Activated CD4-positive, alpha-beta memory T cell treated with anti-CD3 and anti-CD28 coated beads for 36 hours (primary cell): Measurements from ENCODE around the gene ASCL2. TPM values are rescaled to one million over a fixed set of nuclear protein-coding genes. Genes with fewer than 3 reads are reported as not detected.

Experiments
- CTCF ChIA-PET: fragments of 350-600 bp; sonication (Branson Sonifier 250); formaldehyde crosslinking; loops from one replicate; lab custom pipeline; 2021; ENCODE audit warnings: antibody characterized with exemption, inconsistent platforms; lab: Charles Lee
- POLR2A ChIA-PET: fragments of 350-600 bp; sonication (Branson Sonifier 250); formaldehyde crosslinking; loops from one replicate; lab custom pipeline; 2021; ENCODE audit warnings: antibody characterized with exemption; lab: Charles Lee
- DNase-seq: peaks from one replicate; pipeline ENCODE4 v3.0.0-alpha.2; 2020
- H3K27ac Mint-ChIP-seq: one replicate; pipeline ENCODE4 v1.8.0; 2021; ENCODE audit warnings: mixed read lengths
- H3K27me3 Mint-ChIP-seq: one replicate; pipeline ENCODE4 v1.8.0; 2021; ENCODE audit warnings: mixed read lengths
- H3K36me3 Mint-ChIP-seq: one replicate; pipeline ENCODE4 v1.8.0; 2021; ENCODE audit warnings: mixed read lengths
- H3K4me1 Mint-ChIP-seq: one replicate; pipeline ENCODE4 v1.8.0; 2021; ENCODE audit warnings: low read depth, mixed read lengths
- H3K4me3 Mint-ChIP-seq: one replicate; pipeline ENCODE4 v1.8.0; 2021; ENCODE audit warnings: mild to moderate bottlenecking, mixed read lengths
- H3K9me3 Mint-ChIP-seq: one replicate; pipeline ENCODE4 v1.8.0; 2021; ENCODE audit warnings: mixed read lengths
- intact Hi-C: fragments of 100-400 bp; cut with micrococcal nuclease; formaldehyde crosslinking; loops from one replicate; pipeline ENCODE4 v1.15.1; 2023
- total RNA-seq, 2 experiments: library from RNA; stranded (reverse); gene quantifications; one replicate each; pipeline ENCODE4 v1.2.3, GENCODE V29; 2021

The ASCL2 gene
- total RNA-seq, 2 experiments from 2014 or later, result 1.5 to 2.0 TPM

DNA sequence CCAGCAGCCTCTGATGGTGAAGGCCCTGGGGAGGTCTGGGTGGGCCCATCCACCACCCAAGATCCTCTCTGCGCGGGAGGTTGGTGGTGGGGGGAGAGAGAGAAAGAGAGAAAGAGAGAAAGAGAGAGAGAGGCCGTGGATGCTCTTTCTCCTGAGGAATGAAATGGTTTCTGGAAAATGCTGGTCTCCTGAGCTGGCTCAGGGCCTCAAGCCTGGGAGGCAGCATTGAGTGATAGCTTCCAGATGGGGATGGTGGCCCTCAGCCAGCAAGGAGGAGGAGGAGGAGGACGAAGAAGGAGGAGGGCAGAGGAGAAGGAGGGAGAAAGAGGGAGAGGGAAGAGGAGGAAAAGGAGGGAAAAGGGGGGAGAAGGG, 36.0 kb upstream of the ASCL2 start:
- H3K9me3 Mint-ChIP-seq, result no peaks in the 10 kb centered on the region
- CTCF ChIA-PET, result interaction anchor here (0.9 to 7.1 kb wide), 14 partner anchors 38 to 581 kb away, joined by 3 to 340 read pairs (median 8); partner anchors contain the start of genes ASCL2, CD81 and TSSC4
- intact Hi-C loops, result loop anchor here (5.0 to 10.0 kb wide), 2 partner anchors 226 to 578 kb away; partner anchors contain the start of gene CDKN1C
- H3K4me1 Mint-ChIP-seq, result peaks cover 34% of the 10 kb centered on the region
- peaks cover 2% of the 10 kb centered on the region for H3K36me3 Mint-ChIP-seq
- peak overlapping the region; percentile 77 for H3K27ac Mint-ChIP-seq
- POLR2A ChIA-PET, result interaction anchor here (1.9 kb wide), 1 partner anchor 70 kb away, joined by 6 read pairs; the partner anchor contains the start of gene CD81
- no peak overlapping the region for H3K4me3 Mint-ChIP-seq
- DNase-seq, result no peak
- no peaks in the 10 kb centered on the region for H3K27me3 Mint-ChIP-seq

DNA sequence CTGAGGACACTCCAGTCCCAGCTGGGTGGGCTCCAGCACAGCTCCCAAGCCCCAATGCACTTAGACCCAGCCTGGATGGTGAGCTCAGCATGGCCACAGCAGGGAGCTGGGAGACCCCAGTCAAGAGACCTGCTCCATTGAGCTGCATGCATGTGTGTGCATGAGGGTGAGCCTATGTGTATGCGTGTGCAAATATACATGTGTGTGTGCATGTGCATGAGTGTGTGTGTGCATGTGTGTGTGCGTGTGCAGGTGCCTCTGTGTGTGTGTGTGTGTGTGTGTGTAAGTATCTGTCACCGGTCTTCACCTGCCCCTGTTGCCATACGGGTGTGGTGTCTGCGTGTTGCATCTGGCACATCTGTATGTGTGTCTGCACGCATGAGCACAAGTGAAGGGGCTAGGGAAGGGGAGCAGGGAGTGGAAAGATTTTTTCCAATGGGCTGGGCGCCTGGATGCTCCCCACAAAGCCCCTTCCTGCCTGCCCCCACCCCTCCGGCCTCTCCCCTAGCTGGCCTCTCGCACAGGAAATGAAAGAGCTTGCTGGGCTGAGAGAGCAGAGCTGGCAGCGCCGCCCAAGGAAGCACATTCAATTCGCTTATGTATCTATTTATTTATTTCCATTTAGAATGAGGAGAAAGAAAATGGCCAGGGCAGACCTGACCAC, 35.5 kb upstream of the ASCL2 start:
- ChIA-PET POLR2A (interaction anchor here (0.6 to 1.9 kb wide), 2 partner anchors 71 to 156 kb away, joined by 4 to 6 read pairs; partner anchors contain the start of gene CD81), CTCF (interaction anchor here (0.6 to 7.1 kb wide), 29 partner anchors 11 to 593 kb away, joined by 3 to 340 read pairs (median 5); partner anchors contain the start of genes ASCL2, CD81 and TSSC4)
- intact Hi-C loops, result loop anchor here (1.0 to 10.0 kb wide), 4 partner anchors 109 to 579 kb away; partner anchors contain the start of gene CDKN1C
- H3K4me3 Mint-ChIP-seq, result peak overlapping the region; percentile 5
- no peaks in the 10 kb centered on the region for H3K27me3 Mint-ChIP-seq
- peak overlapping the region; percentile 77 for H3K27ac Mint-ChIP-seq
- no peaks in the 10 kb centered on the region for H3K9me3 Mint-ChIP-seq
- peaks cover 2% of the 10 kb centered on the region for H3K36me3 Mint-ChIP-seq
- peaks cover 35% of the 10 kb centered on the region for H3K4me1 Mint-ChIP-seq
- peak; percentile 54 for DNase-seq

DNA sequence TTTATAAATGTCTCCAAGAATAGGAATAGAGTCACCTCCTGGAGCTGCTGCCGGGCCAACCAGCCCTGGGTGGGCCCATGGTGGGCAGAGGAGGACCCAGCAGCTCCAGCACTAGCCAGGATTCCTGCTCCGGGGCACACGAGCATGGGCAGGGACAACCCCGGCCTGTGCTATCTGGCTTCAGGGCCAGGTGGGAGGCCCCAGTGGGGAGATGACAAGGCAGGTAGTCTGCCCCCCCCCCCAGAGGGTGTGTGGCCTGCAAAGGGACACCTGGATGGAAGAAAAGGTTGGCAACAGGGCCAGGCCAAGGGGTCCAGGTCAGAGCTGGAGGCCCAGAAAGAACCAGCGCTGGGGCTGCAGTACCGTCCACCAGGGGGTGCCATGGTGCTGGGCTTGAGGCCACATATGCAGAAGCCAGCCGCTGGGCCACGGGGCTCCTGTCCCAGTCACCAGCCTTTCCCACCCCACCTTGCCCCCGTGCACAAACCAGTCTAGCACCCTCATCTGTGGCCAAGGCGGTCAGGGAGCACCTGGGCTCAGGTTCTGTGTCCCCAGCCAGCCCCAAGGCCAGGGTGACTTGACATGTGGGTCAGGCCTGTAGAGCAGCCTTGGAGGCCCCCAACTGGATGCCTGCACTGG, 34.9 kb upstream of the ASCL2 start:
- intact Hi-C loops, result loop anchor here (1.0 to 10.0 kb wide), 4 partner anchors 108 to 580 kb away; partner anchors contain the start of gene CDKN1C
- no peak overlapping the region for H3K4me3 Mint-ChIP-seq
- H3K27me3 Mint-ChIP-seq, result no peaks in the 10 kb centered on the region
- peak; percentile 88 for DNase-seq
- H3K36me3 Mint-ChIP-seq, result peaks cover 2% of the 10 kb centered on the region
- H3K4me1 Mint-ChIP-seq, result peaks cover 42% of the 10 kb centered on the region
- H3K9me3 Mint-ChIP-seq, result no peaks in the 10 kb centered on the region
- H3K27ac Mint-ChIP-seq, result no peak overlapping the region
- CTCF ChIA-PET, result interaction anchor here (0.6 to 7.1 kb wide), 44 partner anchors 9 to 594 kb away, joined by 3 to 340 read pairs (median 4); partner anchors contain the start of genes ASCL2, CD81 and TSSC4
- POLR2A ChIA-PET, result interaction anchor here (0.6 to 1.9 kb wide), 6 partner anchors 35 to 303 kb away, joined by 3 to 6 read pairs (median 4); partner anchors contain the start of genes ASCL2 and CD81

DNA sequence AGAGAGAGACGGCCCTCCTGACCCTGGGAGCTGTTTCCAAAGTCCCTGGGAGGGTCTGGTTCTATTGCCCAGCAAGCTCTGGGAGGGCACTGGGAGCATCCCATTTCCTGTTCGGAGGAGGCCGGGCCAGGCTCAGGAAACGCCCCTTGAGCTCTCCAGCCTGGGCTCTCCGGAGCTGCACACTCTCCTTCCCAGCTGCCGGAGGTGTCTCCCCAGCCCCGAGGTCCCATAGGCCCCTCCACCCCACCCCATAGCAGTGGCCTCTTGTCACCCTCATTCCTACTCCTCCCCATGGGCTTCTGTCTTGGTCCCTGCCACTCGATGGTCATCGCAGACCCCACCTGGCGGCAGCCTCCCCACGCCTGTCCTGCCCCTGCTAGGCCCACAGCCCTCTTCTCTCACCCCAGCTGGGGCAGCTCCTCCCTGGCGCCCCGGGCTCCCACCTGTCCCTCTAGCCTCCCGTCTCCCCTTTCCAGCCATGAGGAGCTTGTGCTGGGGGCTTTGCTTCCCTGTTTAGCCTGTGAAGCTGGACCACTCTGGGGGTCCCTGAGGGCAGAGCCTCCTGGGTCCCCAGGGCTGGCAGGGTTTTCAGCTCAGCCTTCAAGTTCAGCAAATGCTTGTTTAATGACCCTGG, 34.2 kb upstream of the ASCL2 start:
- H3K4me3 Mint-ChIP-seq, result no peak overlapping the region
- H3K27ac Mint-ChIP-seq, result no peak overlapping the region
- CTCF ChIA-PET, result interaction anchor here (0.6 to 7.1 kb wide), 37 partner anchors 8 to 588 kb away, joined by 3 to 340 read pairs (median 4); partner anchors contain the start of genes ASCL2, CD81 and TSSC4
- no peaks in the 10 kb centered on the region for H3K9me3 Mint-ChIP-seq
- DNase-seq, result no peak
- H3K27me3 Mint-ChIP-seq, result no peaks in the 10 kb centered on the region
- POLR2A ChIA-PET, result interaction anchor here (0.6 to 1.4 kb wide), 6 partner anchors 35 to 304 kb away, joined by 3 to 4 read pairs (median 4); partner anchors contain the start of genes ASCL2 and CD81
- intact Hi-C loops, result loop anchor here (1.0 to 10.0 kb wide), 4 partner anchors 108 to 580 kb away; partner anchors contain the start of gene CDKN1C
- peaks cover 43% of the 10 kb centered on the region for H3K4me1 Mint-ChIP-seq
- peaks cover 2% of the 10 kb centered on the region for H3K36me3 Mint-ChIP-seq

DNA sequence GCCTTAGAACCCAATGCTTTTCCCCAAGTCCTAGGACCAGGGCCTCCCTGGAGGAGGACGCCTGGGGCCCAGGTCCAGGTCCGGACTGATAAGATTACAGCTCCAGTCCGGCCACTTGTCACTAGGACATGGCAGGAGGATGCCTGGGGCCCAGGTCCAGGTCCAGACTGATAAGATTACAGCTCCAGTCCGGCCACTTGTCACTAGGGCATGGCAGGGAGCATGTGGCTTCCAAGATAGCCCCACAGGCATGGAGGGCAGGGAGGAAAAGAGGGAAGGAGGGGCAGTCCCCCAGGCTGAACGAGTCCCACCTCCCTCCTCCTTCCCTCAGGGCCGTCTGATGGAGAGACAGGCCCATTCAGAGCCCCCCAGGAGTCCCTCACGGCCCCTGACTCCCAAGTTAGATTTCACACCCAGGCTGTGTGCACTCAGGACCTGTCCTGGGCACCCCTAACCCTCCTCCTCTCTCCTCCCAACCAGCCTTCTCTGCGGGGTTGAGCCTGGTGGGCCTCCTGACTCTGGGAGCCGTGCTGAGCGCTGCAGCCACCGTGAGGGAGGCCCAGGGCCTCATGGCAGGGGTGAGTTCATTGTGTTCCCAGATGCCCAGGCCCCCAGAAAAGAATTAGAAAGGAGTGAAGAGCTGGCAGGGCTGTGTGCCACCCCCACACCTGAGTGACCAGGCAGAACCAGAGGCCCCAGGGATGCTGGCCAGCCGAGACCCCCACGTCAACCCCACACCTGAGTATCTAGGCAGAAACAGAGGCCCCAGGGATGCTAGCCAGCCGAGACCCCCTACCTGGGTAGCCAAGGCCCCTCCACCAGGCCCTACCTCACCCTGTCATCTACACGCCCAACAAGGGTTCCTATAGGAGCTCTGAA, 33.5 kb upstream of the ASCL2 start:
- no peak for DNase-seq
- Mint-ChIP-seq H3K36me3 (peaks cover 2% of the 10 kb centered on the region), H3K4me1 (peaks cover 47% of the 10 kb centered on the region), H3K4me3 (no peak overlapping the region), H3K27me3 (no peaks in the 10 kb centered on the region), H3K9me3 (no peaks in the 10 kb centered on the region), H3K27ac (peak overlapping the region; percentile 33)
- POLR2A ChIA-PET, result interaction anchor here (0.6 to 2.5 kb wide), 6 partner anchors 34 to 146 kb away, joined by 3 to 15 read pairs (median 4); partner anchors contain the start of genes ASCL2, CD81 and TSSC4
- CTCF ChIA-PET, result interaction anchor here (0.7 to 7.1 kb wide), 25 partner anchors 9 to 589 kb away, joined by 3 to 340 read pairs (median 7); partner anchors contain the start of genes ASCL2, CD81 and TSSC4
- intact Hi-C loops, result loop anchor here (2.0 to 10.0 kb wide), 3 partner anchors 73 to 581 kb away; partner anchors contain the start of genes CD81 and CDKN1C

DNA sequence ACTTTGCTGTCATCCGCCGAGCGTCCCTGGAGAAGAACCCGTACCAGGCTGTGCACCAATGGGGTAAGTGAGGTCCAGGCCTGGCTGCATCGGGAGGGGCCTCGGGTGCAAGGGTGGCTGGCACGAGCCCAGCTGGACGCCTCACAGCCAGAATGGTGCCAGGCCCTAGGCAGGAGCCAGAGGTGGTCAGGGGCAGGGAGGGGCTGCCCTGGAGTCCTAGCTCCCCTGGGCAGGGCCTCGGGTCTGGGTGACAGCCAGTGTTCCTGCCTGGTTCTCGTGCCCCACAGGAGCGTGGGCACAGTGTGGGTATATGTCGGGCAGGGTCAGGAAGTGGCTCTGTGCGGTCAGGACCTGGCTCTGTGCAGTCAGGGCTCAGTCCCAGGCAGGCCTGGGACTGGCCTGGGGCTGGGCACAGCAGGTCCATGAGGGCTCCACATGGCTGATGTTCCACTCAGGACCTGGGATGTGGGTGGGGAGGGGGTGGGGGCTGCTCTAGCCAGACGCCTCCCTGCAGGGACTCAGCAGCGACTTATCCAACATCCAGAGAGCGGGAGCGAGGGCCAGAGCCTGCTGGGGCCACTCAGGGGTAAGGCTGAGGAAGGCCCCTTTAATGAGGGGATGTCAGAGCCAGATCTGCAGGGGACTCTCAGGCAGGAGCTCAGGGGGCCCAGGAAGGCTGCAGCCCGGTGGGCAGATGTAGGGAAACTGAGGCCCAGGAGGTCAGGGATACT, 32.7 kb upstream of the ASCL2 start:
- CTCF ChIA-PET, result interaction anchor here (0.6 to 7.1 kb wide), 11 partner anchors 14 to 590 kb away, joined by 3 to 340 read pairs (median 9); partner anchors contain the start of genes ASCL2, CD81 and TSSC4
- intact Hi-C loops, result loop anchor here (1.0 to 10.0 kb wide), 3 partner anchors 74 to 582 kb away; partner anchors contain the start of genes CD81, CDKN1C and TSSC4
- DNase-seq, result peak; percentile 36
- Mint-ChIP-seq H3K4me1 (peaks cover 47% of the 10 kb centered on the region), H3K36me3 (peaks cover 2% of the 10 kb centered on the region), H3K9me3 (no peaks in the 10 kb centered on the region), H3K27ac (peak overlapping the region; percentile 87), H3K27me3 (no peaks in the 10 kb centered on the region), H3K4me3 (peak overlapping the region; percentile 85)
- POLR2A ChIA-PET, result interaction anchor here (0.7 to 2.5 kb wide), 4 partner anchors 73 to 118 kb away, joined by 3 to 15 read pairs (median 4); partner anchors contain the start of genes CD81 and TSSC4

DNA sequence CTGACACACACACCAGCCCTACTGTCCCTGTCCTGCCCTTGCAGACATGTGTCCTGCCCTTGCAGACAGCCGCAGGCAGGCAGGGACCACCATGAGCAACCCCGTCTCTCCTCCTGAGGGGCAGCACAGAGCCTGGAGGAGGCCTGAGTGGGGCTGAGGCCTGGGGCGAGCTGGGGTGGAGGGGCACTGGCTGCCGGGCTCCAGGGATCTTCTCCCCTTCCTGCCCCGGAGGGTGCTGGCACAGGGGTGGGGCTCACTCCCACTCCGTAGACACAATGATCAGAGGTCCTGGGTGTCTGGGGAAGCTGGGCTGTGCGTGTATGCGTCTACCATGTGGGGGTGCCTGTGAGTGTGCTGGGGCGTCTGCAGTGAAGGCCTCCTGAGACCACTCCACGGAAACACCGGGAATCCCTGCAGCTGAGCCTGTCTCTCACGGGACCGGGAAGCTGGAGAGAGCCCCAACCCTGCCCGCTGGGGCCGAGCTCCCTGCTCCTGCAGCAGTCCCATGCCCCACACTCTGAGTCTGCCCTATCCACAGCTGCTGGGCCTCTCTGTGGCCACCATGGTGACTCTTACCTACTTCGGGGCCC, 32.0 kb upstream of the ASCL2 start:
- peaks cover 3% of the 10 kb centered on the region for H3K36me3 Mint-ChIP-seq
- ChIA-PET POLR2A (interaction anchor here (0.7 to 2.5 kb wide), 5 partner anchors 74 to 118 kb away, joined by 3 to 15 read pairs (median 4); partner anchors contain the start of genes CD81 and TSSC4), CTCF (interaction anchor here (0.6 to 7.1 kb wide), 10 partner anchors 9 to 230 kb away, joined by 3 to 340 read pairs (median 8); partner anchors contain the start of genes ASCL2, CD81 and TSSC4)
- no peaks in the 10 kb centered on the region for H3K9me3 Mint-ChIP-seq
- H3K4me1 Mint-ChIP-seq, result peaks cover 47% of the 10 kb centered on the region
- DNase-seq, result peak; percentile 42
- H3K27ac Mint-ChIP-seq, result peak overlapping the region; percentile 87
- H3K27me3 Mint-ChIP-seq, result no peaks in the 10 kb centered on the region
- peak overlapping the region; percentile 85 for H3K4me3 Mint-ChIP-seq
- intact Hi-C loops, result loop anchor here (1.0 to 10.0 kb wide), 3 partner anchors 74 to 582 kb away; partner anchors contain the start of genes CD81, CDKN1C and TSSC4

DNA sequence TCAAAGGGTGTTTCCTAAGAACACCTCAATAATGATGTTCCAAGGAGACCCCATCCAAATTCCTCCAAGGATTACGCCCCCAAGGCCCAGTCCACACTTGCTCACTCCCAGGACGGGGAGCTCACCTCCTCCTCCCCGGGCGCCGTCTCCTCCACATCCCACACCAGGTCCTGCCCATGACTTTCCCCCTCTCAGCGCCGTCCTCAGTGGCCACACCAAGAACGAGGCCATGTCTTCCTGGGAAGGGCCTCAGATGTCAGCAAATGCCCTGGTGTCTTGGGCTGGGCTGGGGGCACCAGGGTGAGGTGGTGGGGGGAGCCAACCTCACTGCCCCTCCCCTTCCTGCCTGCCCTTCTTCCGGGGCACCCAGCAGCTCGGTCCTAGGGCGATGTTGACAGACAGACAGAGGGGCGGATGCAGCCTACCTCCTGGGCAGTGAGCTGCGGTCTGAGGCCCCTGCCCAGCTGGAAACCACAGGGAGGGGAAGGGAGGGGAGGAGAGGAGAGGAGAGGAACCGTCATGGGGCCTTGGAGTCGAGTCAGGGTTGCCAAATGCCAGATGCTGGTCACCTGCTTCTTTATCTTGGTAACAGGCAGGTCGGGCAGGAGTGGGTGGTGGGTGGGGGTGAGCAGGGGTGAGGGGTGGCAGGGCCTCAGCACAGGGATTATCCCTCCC, 31.4 kb upstream of the ASCL2 start, which contains the start of the genes C11orf21 and TSPAN32:
Gene C11orf21 (minus strand): TSS at position 288 of the 675 bp plus-strand sequence. CDS start 110 bp downstream, at position 178.
Gene TSPAN32 (plus strand): TSS at position 383 of the 675 bp plus-strand sequence. CDS start 137 bp downstream, at position 520.
- POLR2A ChIA-PET, result interaction anchor here (0.5 to 2.5 kb wide), 5 partner anchors 32 to 225 kb away, joined by 3 to 15 read pairs (median 7); partner anchors contain the start of genes CD81 and TSSC4
- intact Hi-C loops, result loop anchor here (1.0 to 10.0 kb wide), 4 partner anchors 33 to 583 kb away; partner anchors contain the start of genes CD81, CDKN1C and TSSC4
- H3K4me3 Mint-ChIP-seq, result peak within 1 kb of the TSS; percentile 85
- peak; percentile 87 for DNase-seq
- CTCF ChIA-PET, result interaction anchor here (0.9 to 7.1 kb wide), 9 partner anchors 10 to 231 kb away, joined by 4 to 340 read pairs (median 9); partner anchors contain the start of genes ASCL2, CD81 and TSSC4
- peaks cover 6% of the 10 kb centered on the region for H3K36me3 Mint-ChIP-seq
- peaks cover 47% of the 10 kb centered on the region for H3K4me1 Mint-ChIP-seq
- H3K9me3 Mint-ChIP-seq, result no peaks in the 10 kb centered on the region
- no peaks in the 10 kb centered on the region for H3K27me3 Mint-ChIP-seq
- H3K27ac Mint-ChIP-seq, result peak within 1 kb of the TSS; percentile 87
